Measurements from ENCODE around the gene UNC13A.

Gene UNC13A

DNA sequence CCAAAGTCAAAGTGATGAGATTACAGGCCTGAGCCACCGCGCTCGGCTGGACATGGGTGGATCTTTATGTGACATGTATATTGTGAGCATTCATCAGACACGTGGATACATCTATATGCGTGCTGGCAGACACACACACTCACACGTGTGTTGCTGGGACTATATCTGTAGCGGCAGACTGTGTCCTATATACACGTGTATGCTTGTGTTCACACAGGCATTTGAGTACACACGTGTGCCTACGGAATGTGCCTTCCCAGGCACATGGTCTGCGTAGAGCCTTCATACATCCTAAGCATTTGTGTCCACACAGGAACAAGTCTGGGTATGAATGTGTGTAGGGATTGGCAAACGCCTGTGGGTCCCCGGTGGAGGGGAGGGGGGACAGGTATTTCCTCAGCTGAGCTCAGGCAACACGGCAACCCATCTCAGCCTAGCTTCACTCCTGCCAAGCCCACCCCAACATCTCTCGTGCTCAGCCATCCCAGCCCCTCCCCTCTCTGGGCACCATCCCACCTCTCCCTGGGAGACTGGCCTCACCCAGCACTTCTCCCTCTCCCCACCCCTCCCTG lies 2.6 kb downstream of the UNC13A start:
- TF ChIP-seq POLR2A (IDR thresholded peaks at IDR 0.05; ENCODE audit: extremely low read depth, insufficient read length) (no peak), MYC (IDR thresholded peaks at IDR 0.05; ENCODE audit: low read depth, low read length) (no peak), CTCF (IDR thresholded peaks at IDR 0.05; ENCODE audit: low read depth, low read length) (no peak), MAX (IDR thresholded peaks at IDR 0.05; ENCODE audit: low read depth, low read length) (no peak)
- H3K4me3 ChIP-seq (ENCODE audit: low read depth, low read length), result no peak overlapping the region
- DNase-seq (ENCODE audit: low read depth), result no peak

DNA sequence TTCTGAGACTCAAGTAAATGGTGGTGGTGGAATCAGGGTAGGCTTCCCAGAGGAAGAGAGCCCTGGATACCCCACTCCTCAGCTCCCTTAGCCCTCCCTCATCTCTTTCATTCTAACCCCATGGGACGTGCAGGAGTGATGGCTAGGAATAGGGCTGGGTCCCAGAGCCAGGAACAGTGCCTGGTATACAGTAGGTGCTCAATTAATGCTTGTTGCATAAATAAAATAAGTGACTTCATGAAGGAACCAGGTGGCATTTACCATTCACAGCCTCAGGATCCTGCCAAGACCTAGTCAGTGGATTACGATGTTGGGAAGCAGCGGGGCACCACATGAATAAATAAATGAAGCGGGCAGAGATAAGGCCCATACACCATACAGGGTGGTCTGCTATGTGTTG lies 3.9 kb downstream of the UNC13A start:
- no peak for DNase-seq (ENCODE audit: low read depth)
- no peak overlapping the region for H3K4me3 ChIP-seq (ENCODE audit: low read depth, low read length)
- TF ChIP-seq POLR2A (IDR thresholded peaks at IDR 0.05; ENCODE audit: extremely low read depth, insufficient read length) (no peak), MAX (IDR thresholded peaks at IDR 0.05; ENCODE audit: low read depth, low read length) (no peak), CTCF (IDR thresholded peaks at IDR 0.05; ENCODE audit: low read depth, low read length) (no peak), MYC (IDR thresholded peaks at IDR 0.05; ENCODE audit: low read depth, low read length) (no peak)

DNA sequence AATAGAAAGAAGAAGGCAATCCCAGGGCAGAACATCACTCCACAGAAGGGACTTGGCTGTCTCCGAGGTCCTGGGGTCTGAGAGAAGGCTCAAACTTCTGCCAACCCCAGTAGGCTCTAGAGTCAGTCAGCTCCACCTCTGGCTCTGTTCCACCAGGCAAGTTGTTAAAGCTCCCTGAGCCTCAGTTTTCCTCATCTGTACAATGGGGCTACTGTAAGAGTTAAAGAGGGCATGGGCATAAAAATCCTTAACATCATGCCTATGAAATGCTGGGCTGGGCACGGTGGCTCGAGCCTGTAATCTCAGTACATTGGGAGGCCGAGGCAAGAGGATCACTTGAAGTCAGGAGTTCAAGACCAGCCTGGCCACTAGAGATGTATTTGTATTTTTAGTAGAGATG lies 5.1 kb downstream of the UNC13A start:
- TF ChIP-seq POLR2A (IDR thresholded peaks at IDR 0.05; ENCODE audit: extremely low read depth, insufficient read length) (no peak), CTCF (IDR thresholded peaks at IDR 0.05; ENCODE audit: low read depth, low read length) (no peak), MAX (IDR thresholded peaks at IDR 0.05; ENCODE audit: low read depth, low read length) (no peak), MYC (IDR thresholded peaks at IDR 0.05; ENCODE audit: low read depth, low read length) (no peak)
- H3K4me3 ChIP-seq (ENCODE audit: low read depth, low read length), result no peak overlapping the region
- no peak for DNase-seq (ENCODE audit: low read depth)

DNA sequence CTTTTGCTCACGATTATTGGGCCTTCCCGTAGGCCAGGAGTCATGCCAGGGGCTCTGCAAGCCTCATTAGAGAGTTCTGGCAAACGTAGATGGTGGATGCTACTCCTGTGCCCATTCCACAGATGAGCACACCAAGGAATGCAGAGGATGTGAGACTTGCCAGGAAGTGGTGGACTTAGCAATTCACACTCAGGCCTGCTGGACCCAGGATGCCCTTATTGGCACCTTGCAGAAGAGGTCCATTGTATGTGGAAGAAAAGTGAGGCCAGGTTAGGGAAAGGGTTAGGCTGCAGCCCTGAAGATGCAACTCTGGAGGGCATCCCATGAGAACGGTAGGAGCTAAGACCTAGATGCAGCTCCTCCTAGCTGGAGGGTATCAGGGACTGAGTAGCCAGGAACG lies 5.9 kb downstream of the UNC13A start:
- TF ChIP-seq MAX (IDR thresholded peaks at IDR 0.05; ENCODE audit: low read depth, low read length), result no peak
- no peak for TF ChIP-seq MYC (IDR thresholded peaks at IDR 0.05; ENCODE audit: low read depth, low read length)
- TF ChIP-seq POLR2A (IDR thresholded peaks at IDR 0.05; ENCODE audit: extremely low read depth, insufficient read length), result no peak
- no peak for TF ChIP-seq CTCF (IDR thresholded peaks at IDR 0.05; ENCODE audit: low read depth, low read length)
- DNase-seq (ENCODE audit: low read depth), result no peak
- no peak overlapping the region for H3K4me3 ChIP-seq (ENCODE audit: low read depth, low read length)

GRCh38 chr19:17681505-17682125 lies 6.5 kb downstream of the UNC13A start:
- H3K4me3 ChIP-seq (ENCODE audit: low read depth, low read length), result no peak overlapping the region
- DNase-seq (ENCODE audit: low read depth), result peak; percentile 71
- no peak for TF ChIP-seq MYC (IDR thresholded peaks at IDR 0.05; ENCODE audit: low read depth, low read length)
- no peak for TF ChIP-seq MAX (IDR thresholded peaks at IDR 0.05; ENCODE audit: low read depth, low read length)

DNA sequence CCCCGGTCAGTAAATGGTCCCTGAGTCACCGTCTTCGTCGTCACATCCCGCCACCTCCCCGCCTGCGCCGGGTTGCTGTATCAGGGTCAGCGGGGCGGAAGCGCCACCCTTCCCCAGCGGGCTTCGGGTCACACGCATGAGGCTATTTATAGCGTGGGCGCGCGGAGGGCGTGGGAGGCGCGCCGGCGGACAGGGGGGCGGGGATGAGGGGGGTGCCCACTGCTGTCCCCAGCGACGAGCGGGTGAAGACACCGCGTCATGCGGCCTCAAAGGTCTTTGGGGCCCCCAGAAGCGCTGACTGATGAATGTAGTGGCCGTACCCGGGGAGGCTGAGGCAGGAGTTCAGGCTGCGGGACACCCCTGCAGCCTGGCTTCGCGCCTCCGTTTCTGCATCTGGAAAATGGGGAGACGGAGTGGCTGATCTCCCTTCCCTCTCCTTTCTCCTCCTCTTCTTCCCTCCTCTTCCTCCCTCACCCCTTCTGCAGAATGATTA lies 7.9 kb downstream of the UNC13A start:
- H3K4me3 ChIP-seq (ENCODE audit: low read depth, low read length), result no peak overlapping the region
- peak; percentile 85 for DNase-seq (ENCODE audit: low read depth)
- TF ChIP-seq MAX (IDR thresholded peaks at IDR 0.05; ENCODE audit: low read depth, low read length), result no peak
- no peak for TF ChIP-seq POLR2A (IDR thresholded peaks at IDR 0.05; ENCODE audit: extremely low read depth, insufficient read length)
- no peak for TF ChIP-seq CTCF (IDR thresholded peaks at IDR 0.05; ENCODE audit: low read depth, low read length)
- TF ChIP-seq MYC (IDR thresholded peaks at IDR 0.05; ENCODE audit: low read depth, low read length), result no peak

All from NB4 (cell line).